GM12892 (cell line): ENCODE results near the gene SLAMF7.

Source experiments
- POLR2A ChIP-seq: IDR thresholded peaks from 2 replicates; pipeline ENCODE4 v1.6.1; 2011; ENCODE audit warnings: low read depth, low read length, control low read depth
- POLR2AphosphoS5 ChIP-seq: IDR thresholded peaks from 2 replicates; pipeline ENCODE4 v1.6.1; 2011; ENCODE audit warnings: low read depth, low read length, control low read depth
- TAF1 ChIP-seq: IDR thresholded peaks from 2 replicates; pipeline ENCODE4 v1.6.1; 2011; ENCODE audit warnings: low read depth, mild to moderate bottlenecking, control low read depth, low read length, borderline replicate concordance

GRCh38 chr1:160772331-160772730, 33.3 kb downstream of the SLAMF7 start:
- no peak for TF ChIP-seq TAF1
- TF ChIP-seq POLR2A = no peak
- TF ChIP-seq POLR2AphosphoS5 = no peak
